CD8-positive, alpha-beta memory T cell (primary cell): ENCODE measurements around the gene RAB30. TPM values are rescaled to one million over a fixed set of nuclear protein-coding genes. Genes with fewer than 3 reads are reported as not detected.
A peak's percentile ranks its signal among the peaks of the same experiment; 100 is the strongest.

Experiments used
- CTCF ChIA-PET: fragments of 350-600 bp; sonication (Branson Sonifier 250); formaldehyde crosslinking; loops from one replicate; lab custom pipeline; 2021; ENCODE audit warnings: antibody characterized with exemption; lab: Charles Lee
- POLR2A ChIA-PET: fragments of 350-600 bp; sonication (Branson Sonifier 250); formaldehyde crosslinking; loops from one replicate; lab custom pipeline; 2021; ENCODE audit warnings: antibody characterized with exemption; lab: Charles Lee
- DNase-seq, 5 donors: peaks; one replicate each; pipeline versions ENCODE4 v3.0.0 to v3.0.0-alpha.2; 2020 to 2022; ENCODE audit warnings: mixed read lengths in 1 of 5
- H3K27ac ChIP-seq: one replicate; pipeline ENCODE4 v1.7.0; 2013; ENCODE audit warnings: low read depth, mild to moderate bottlenecking, low read length, moderate library complexity
- H3K27me3 ChIP-seq: 2 replicates; pipeline ENCODE4 v1.7.0; 2013; ENCODE audit warnings: low read length, mild to moderate bottlenecking; ENCODE audit not compliant: insufficient read depth, poor library complexity, severe bottlenecking
- H3K36me3 ChIP-seq: 2 replicates; pipeline ENCODE4 v1.7.0; 2013; ENCODE audit warnings: mild to moderate bottlenecking, low read length, moderate library complexity; ENCODE audit not compliant: insufficient read depth
- H3K4me1 ChIP-seq: 2 replicates; pipeline ENCODE4 v1.7.0; 2013; ENCODE audit warnings: mild to moderate bottlenecking, low read length, moderate library complexity; ENCODE audit not compliant: insufficient read depth
- H3K4me3 ChIP-seq: 2 replicates; pipeline ENCODE4 v1.7.0; 2013; ENCODE audit warnings: mild to moderate bottlenecking, low read length
- H3K9me3 ChIP-seq: 2 replicates; pipeline ENCODE4 v1.7.0; 2013; ENCODE audit warnings: mild to moderate bottlenecking, low read length
- H3K27ac Mint-ChIP-seq, 8 donors: one replicate each; pipeline ENCODE4 v1.8.0; 2020 to 2021; ENCODE audit warnings: mixed read lengths in 8 of 8, mild to moderate bottlenecking in 6 of 8, inconsistent platforms in 3 of 8, moderate library complexity in 3 of 8
- H3K27me3 Mint-ChIP-seq, 2 donors: one replicate each; pipeline ENCODE4 v1.8.0; 2020 to 2021; ENCODE audit warnings: mixed read lengths in 2 of 2, mild to moderate bottlenecking in 1 of 2, moderate library complexity in 1 of 2
- H3K36me3 Mint-ChIP-seq, 3 donors: one replicate each; pipeline ENCODE4 v1.8.0; 2020 to 2021; ENCODE audit warnings: mixed read lengths in 3 of 3, inconsistent platforms in 1 of 3, mild to moderate bottlenecking in 1 of 3
- H3K4me1 Mint-ChIP-seq, 3 donors: one replicate each; pipeline ENCODE4 v1.8.0; 2020 to 2021; ENCODE audit warnings: mixed read lengths in 3 of 3, inconsistent platforms in 1 of 3, mild to moderate bottlenecking in 1 of 3
- H3K4me3 Mint-ChIP-seq, 7 donors: one replicate each; pipeline ENCODE4 v1.8.0; 2020 to 2021; ENCODE audit warnings: mixed read lengths in 7 of 7, mild to moderate bottlenecking in 6 of 7, moderate library complexity in 4 of 7, inconsistent platforms in 2 of 7
- H3K9me3 Mint-ChIP-seq, 5 donors: one replicate each; pipeline ENCODE4 v1.8.0; 2020 to 2022; ENCODE audit warnings: mixed read lengths in 5 of 5, mild to moderate bottlenecking in 3 of 5, moderate library complexity in 2 of 5, inconsistent platforms in 1 of 5
- polyA plus RNA-seq: library from polyadenylated mRNA; unstranded; fragments of 300-500 nt; fragmentation: Illumina TruSeq; gene quantifications from one replicate; pipeline ENCODE4 v1.2.3, GENCODE V29; 2021
- total RNA-seq, 2 experiments: library from RNA; stranded (reverse); gene quantifications; one replicate each; pipeline ENCODE4 v1.2.3, GENCODE V29; 2021

Gene RAB30
- total and polyA plus RNA-seq, 3 experiments from 2014 or later: 5.1 to 17.1 (median 15.7) TPM

- no peaks in the 10 kb centered on the region for H3K27me3 Mint-ChIP-seq
- Histone ChIP-seq H3K27me3 (no peaks in the 10 kb centered on the region), H3K27ac (no peak overlapping the region), H3K36me3 (no peaks in the 10 kb centered on the region), H3K9me3 (no peaks in the 10 kb centered on the region), H3K4me3 (no peak overlapping the region), H3K4me1 (peaks cover 20% of the 10 kb centered on the region)
- no peak overlapping the region for H3K4me3 Mint-ChIP-seq
- H3K4me1 Mint-ChIP-seq: peaks cover 11 to 28% (median 26%) of the 10 kb centered on the region in 3 donors
- CTCF ChIA-PET: interaction anchor here (1.4 kb wide), 1 partner anchor 65 kb away, joined by 3 read pairs; no protein-coding TSS in a partner anchor
- H3K36me3 Mint-ChIP-seq: no peaks in the 10 kb centered on the region
- no peak for DNase-seq
- POLR2A ChIA-PET: no interaction called here
- peak overlapping the region in 2 of 8 donors; percentile 5 to 34 for H3K27ac Mint-ChIP-seq
- no peaks in the 10 kb centered on the region for H3K9me3 Mint-ChIP-seq
Measured at GRCh38 chr11:82932564-82932963, 139.1 kb downstream of the RAB30 start.

- Mint-ChIP-seq H3K4me3 (no peak overlapping the region), H3K27ac (no peak overlapping the region), H3K27me3 (no peaks in the 10 kb centered on the region), H3K4me1 (peaks cover 16 to 35% (median 27%) of the 10 kb centered on the region in 3 donors), H3K9me3 (no peaks in the 10 kb centered on the region), H3K36me3 (no peaks in the 10 kb centered on the region)
- no peak for DNase-seq
- Histone ChIP-seq H3K27me3 (no peaks in the 10 kb centered on the region), H3K9me3 (no peaks in the 10 kb centered on the region), H3K36me3 (no peaks in the 10 kb centered on the region), H3K4me3 (no peak overlapping the region), H3K27ac (no peak overlapping the region), H3K4me1 (peaks cover 22% of the 10 kb centered on the region)
- POLR2A ChIA-PET: interaction anchor here (0.6 to 0.9 kb wide), 3 partner anchors 30 to 674 kb away, joined by 3 to 7 read pairs (median 6); no protein-coding TSS in a partner anchor
- CTCF ChIA-PET: interaction anchor here (1.0 to 2.0 kb wide), 6 partner anchors 12 to 132 kb away, joined by 3 to 5 read pairs (median 4); no protein-coding TSS in a partner anchor
Measured at GRCh38 chr11:82930734-82931133, 141.0 kb downstream of the RAB30 start.

GRCh38 chr11:82930229-82930628 is 141.5 kb downstream of the RAB30 start:
- peaks cover 22% of the 10 kb centered on the region for H3K4me1 ChIP-seq
- no peaks in the 10 kb centered on the region for H3K9me3 ChIP-seq
- H3K4me3 Mint-ChIP-seq: no peak overlapping the region
- no peak overlapping the region for H3K27ac Mint-ChIP-seq
- no peaks in the 10 kb centered on the region for H3K9me3 Mint-ChIP-seq
- no peaks in the 10 kb centered on the region for H3K36me3 Mint-ChIP-seq
- H3K4me1 Mint-ChIP-seq: peaks cover 16 to 35% (median 27%) of the 10 kb centered on the region in 3 donors
- no peak overlapping the region for H3K4me3 ChIP-seq
- ChIA-PET POLR2A (interaction anchor here (0.9 to 1.4 kb wide), 2 partner anchors 26 to 30 kb away, joined by 3 read pairs; no protein-coding TSS in a partner anchor), CTCF (interaction anchor here (1.0 to 2.0 kb wide), 5 partner anchors 13 to 133 kb away, joined by 3 to 5 read pairs (median 4); no protein-coding TSS in a partner anchor)
- no peaks in the 10 kb centered on the region for H3K36me3 ChIP-seq
- DNase-seq: no peak
- H3K27me3 Mint-ChIP-seq: no peaks in the 10 kb centered on the region
- no peak overlapping the region for H3K27ac ChIP-seq
- no peaks in the 10 kb centered on the region for H3K27me3 ChIP-seq

- POLR2A ChIA-PET: interaction anchor here (1.4 kb wide), 1 partner anchor 27 kb away, joined by 3 read pairs; no protein-coding TSS in a partner anchor
- no peak overlapping the region for H3K4me3 ChIP-seq
- no peaks in the 10 kb centered on the region for H3K36me3 Mint-ChIP-seq
- CTCF ChIA-PET: interaction anchor here (0.9 to 2.0 kb wide), 3 partner anchors 14 to 62 kb away, joined by 4 to 5 read pairs (median 4); no protein-coding TSS in a partner anchor
- H3K27ac ChIP-seq: no peak overlapping the region
- peaks cover 22% of the 10 kb centered on the region for H3K4me1 ChIP-seq
- no peaks in the 10 kb centered on the region for H3K36me3 ChIP-seq
- H3K4me3 Mint-ChIP-seq: no peak overlapping the region
- peaks cover 16 to 35% (median 27%) of the 10 kb centered on the region in 3 donors for H3K4me1 Mint-ChIP-seq
- H3K9me3 ChIP-seq: no peaks in the 10 kb centered on the region
- DNase-seq: no peak
- H3K9me3 Mint-ChIP-seq: no peaks in the 10 kb centered on the region
- H3K27me3 ChIP-seq: no peaks in the 10 kb centered on the region
- H3K27me3 Mint-ChIP-seq: no peaks in the 10 kb centered on the region
- no peak overlapping the region for H3K27ac Mint-ChIP-seq
Measured at GRCh38 chr11:82929121-82929520, 142.6 kb downstream of the RAB30 start.

- Histone ChIP-seq H3K27ac (no peak overlapping the region), H3K4me1 (peaks cover 12% of the 10 kb centered on the region), H3K36me3 (no peaks in the 10 kb centered on the region), H3K27me3 (no peaks in the 10 kb centered on the region), H3K9me3 (no peaks in the 10 kb centered on the region), H3K4me3 (no peak overlapping the region)
- ChIA-PET POLR2A (interaction anchor here (1.5 to 2.0 kb wide), 2 partner anchors 33 to 44 kb away, joined by 3 to 6 read pairs; no protein-coding TSS in a partner anchor), CTCF (interaction anchor here (1.0 to 1.3 kb wide), 5 partner anchors 17 to 60 kb away, joined by 3 to 10 read pairs (median 4); no protein-coding TSS in a partner anchor)
- H3K27ac Mint-ChIP-seq: peak overlapping the region in 5 of 8 donors; percentile 4 to 78 (median 20)
- H3K4me1 Mint-ChIP-seq: peaks cover 20 to 28% (median 27%) of the 10 kb centered on the region in 3 donors
- H3K36me3 Mint-ChIP-seq: no peaks in the 10 kb centered on the region
- H3K4me3 Mint-ChIP-seq: no peak overlapping the region
- H3K9me3 Mint-ChIP-seq: no peaks in the 10 kb centered on the region
- DNase-seq: peak in 3 of 5 donors; percentile 49 to 66 (median 55)
- H3K27me3 Mint-ChIP-seq: no peaks in the 10 kb centered on the region
Measured at GRCh38 chr11:82927264-82927880, 144.3 kb downstream of the RAB30 start.

GRCh38 chr11:82924522-82925224 is 147.0 kb downstream of the RAB30 start:
- H3K27ac Mint-ChIP-seq: no peak overlapping the region

More at GRCh38 chr11:82924522-82925224, 147.0 kb downstream of the RAB30 start:
- Mint-ChIP-seq H3K4me3 (no peak overlapping the region), H3K9me3 (no peaks in the 10 kb centered on the region), H3K27me3 (no peaks in the 10 kb centered on the region), H3K4me1 (peaks cover 36 to 43% (median 39%) of the 10 kb centered on the region in 3 donors), H3K36me3 (peaks cover 0 to 6% (median 3%) of the 10 kb centered on the region in 3 donors)
- POLR2A ChIA-PET: interaction anchor here (1.2 kb wide), 1 partner anchor 158 kb away, joined by 8 read pairs; no protein-coding TSS in a partner anchor
- H3K4me3 ChIP-seq: no peak overlapping the region
- no peaks in the 10 kb centered on the region for H3K36me3 ChIP-seq
- no peak overlapping the region for H3K27ac ChIP-seq
- H3K4me1 ChIP-seq: peaks cover 16% of the 10 kb centered on the region
- CTCF ChIA-PET: interaction anchor here (0.9 to 2.4 kb wide), 3 partner anchors 13 to 58 kb away, joined by 3 to 8 read pairs (median 3); no protein-coding TSS in a partner anchor
- no peak for DNase-seq
- no peaks in the 10 kb centered on the region for H3K9me3 ChIP-seq
- H3K27me3 ChIP-seq: no peaks in the 10 kb centered on the region
